Panc1 (cell line): ENCODE results near the gene NPRL2. TPM values are rescaled to one million over a fixed set of nuclear protein-coding genes. Genes with fewer than 3 reads are reported as not detected.

Experiments used
- total RNA-seq: library from RNA; stranded (reverse); gene quantifications from one replicate; pipeline ENCODE4 v1.2.1, GENCODE V29; 2021; ENCODE audit not compliant: unreplicated experiment

The NPRL2 gene
- total RNA-seq, 1 experiment from 2014 or later: 14.6 TPM

Other genes with a start within 250 kb of the NPRL2 start
- 69.6 TPM for gene SEMA3F, start 195.5 kb downstream of the NPRL2 start, total RNA-seq
- not detected for gene GNAT1, start 159.2 kb downstream of the NPRL2 start, total RNA-seq
- 6.0 TPM for gene SLC38A3, start 145.5 kb downstream of the NPRL2 start, total RNA-seq
- gene GNAI2, start 114.6 kb downstream of the NPRL2 start, total RNA-seq: 170 TPM
- gene SEMA3B, start 81.6 kb downstream of the NPRL2 start, total RNA-seq: 1.4 TPM
- gene LSMEM2, start 71.7 kb downstream of the NPRL2 start, total RNA-seq: not detected
- 111 TPM for gene IFRD2, start 58.3 kb downstream of the NPRL2 start, total RNA-seq
- gene HYAL3, start 51.4 kb downstream of the NPRL2 start, total RNA-seq: 3.9 TPM
- 7.2 TPM for gene NAA80, start 51.4 kb downstream of the NPRL2 start, total RNA-seq
- 0.18 TPM for gene HYAL1, start 47.2 kb downstream of the NPRL2 start, total RNA-seq
- gene HYAL2, start 28.0 kb downstream of the NPRL2 start, total RNA-seq: 41.5 TPM
- gene TUSC2, start 22.6 kb downstream of the NPRL2 start, total RNA-seq: 35.3 TPM
- gene RASSF1, start 9.9 kb downstream of the NPRL2 start, total RNA-seq: 17.4 TPM
- gene ZMYND10, start 5.0 kb downstream of the NPRL2 start, total RNA-seq: 3.6 TPM
- 27.5 TPM for gene CYB561D2, start 87 bp upstream of the NPRL2 start, total RNA-seq
- gene TMEM115, start 8.7 kb upstream of the NPRL2 start, total RNA-seq: 30.2 TPM
- 0.59 TPM for gene CACNA2D2, start 152.9 kb upstream of the NPRL2 start, total RNA-seq
- gene C3orf18, start 217.0 kb upstream of the NPRL2 start, total RNA-seq: 5.0 TPM
- 12.1 TPM for gene HEMK1, start 218.7 kb upstream of the NPRL2 start, total RNA-seq